GM12878 (cell line): ENCODE data around the gene MEAK7.
A peak's percentile ranks its signal among the peaks of the same experiment; 100 is the strongest.

ENCODE experiments used
- CBFB ChIP-seq: IDR thresholded peaks from 2 replicates; pipeline ENCODE4 v1.6.1; 2016; ENCODE audit warnings: antibody characterized with exemption, low read depth
- CEBPB ChIP-seq, 2 experiments: fragments of 150-350 bp in 1 of 2; IDR thresholded peaks; 2 replicates each; pipeline ENCODE4 v1.6.1; 2012 to 2014; ENCODE audit warnings: low read depth in 2 of 2, low read length in 2 of 2, borderline replicate concordance in 1 of 2, inconsistent platforms in 1 of 2
- CTCF ChIP-seq, 3 experiments: IDR thresholded peaks in 2 of 3; conservative IDR thresholded peaks in 1 of 3; 2 replicates each; pipeline ENCODE4 v1.5.1; 2011; ENCODE audit warnings: low read depth in 3 of 3, low read length in 3 of 3, mild to moderate bottlenecking in 3 of 3, control low read depth in 2 of 3, moderate library complexity in 2 of 3, inconsistent platforms in 1 of 3, mixed read lengths in 1 of 3; ENCODE audit not compliant: control insufficient read depth in 2 of 3, insufficient read depth in 1 of 3; ENCODE audit errors: extremely low read depth in 1 of 3
- EP300 ChIP-seq, 2 experiments: fragments of 150-350 bp in 1 of 2; IDR thresholded peaks; 2 replicates each; pipeline ENCODE4 v1.6.1; 2011 to 2012; ENCODE audit warnings: low read depth in 2 of 2, low read length in 2 of 2, borderline replicate concordance in 1 of 2, improper control_type of control experiment in 1 of 2, inconsistent platforms in 1 of 2; ENCODE audit not compliant: control insufficient read depth in 1 of 2
- HCFC1 ChIP-seq: fragments of 150-350 bp; IDR thresholded peaks from 2 replicates; pipeline ENCODE4 v1.6.1; 2014; ENCODE audit warnings: low read length
- MAX ChIP-seq: IDR thresholded peaks from 2 replicates; pipeline ENCODE4 v1.6.1; 2012; ENCODE audit warnings: low read depth, low read length, improper control_type of control experiment
- NR2C2 ChIP-seq: IDR thresholded peaks from 2 replicates; pipeline ENCODE4 v1.6.1; 2011; ENCODE audit warnings: borderline replicate concordance, low read depth; ENCODE audit not compliant: control insufficient read depth, insufficient read length
- POLR2AphosphoS2 ChIP-seq: IDR thresholded peaks from 2 replicates; pipeline ENCODE4 v1.6.1; 2011; ENCODE audit warnings: low read depth, mild to moderate bottlenecking, low read length, improper control_type of control experiment, moderate library complexity
- POLR2AphosphoS5 ChIP-seq: IDR thresholded peaks from 2 replicates; pipeline ENCODE4 v1.6.1; 2011; ENCODE audit warnings: mild to moderate bottlenecking, low read length, inconsistent platforms
- RAD21 ChIP-seq: IDR thresholded peaks from 2 replicates; pipeline ENCODE4 v1.6.1; 2011; ENCODE audit warnings: mild to moderate bottlenecking, low read depth, low read length, moderate library complexity; ENCODE audit not compliant: insufficient read depth
- RCOR1 ChIP-seq: conservative IDR thresholded peaks from 2 replicates; pipeline ENCODE4 v1.6.1; 2012; ENCODE audit warnings: low read depth, low read length, improper control_type of control experiment
- REST ChIP-seq: IDR thresholded peaks from 2 replicates; pipeline ENCODE4 v1.6.1; 2012; ENCODE audit warnings: mild to moderate bottlenecking, low read depth, low read length
- SUZ12 ChIP-seq: fragments of 200-600 bp; sonication (generic); IDR thresholded peaks from one replicate; pipeline ENCODE4 v1.6.1; 2018; ENCODE audit warnings: antibody characterized with exemption, mild to moderate bottlenecking; ENCODE audit not compliant: unreplicated experiment

GRCh38 chr16:84508502-84508901 lies 4.0 kb upstream of the MEAK7 start:
- TF ChIP-seq RAD21: no peak
- no peak for TF ChIP-seq CEBPB (IDR thresholded peaks at IDR 0.05; ENCODE audit: borderline replicate concordance in 1 of 2, low read depth in 2 of 2, low read length in 2 of 2)
- TF ChIP-seq HCFC1: no peak
- no peak for TF ChIP-seq RCOR1
- TF ChIP-seq EP300 (IDR thresholded peaks at IDR 0.05; ENCODE audit: borderline replicate concordance in 1 of 2, control insufficient read depth in 1 of 2, low read depth in 2 of 2, low read length in 2 of 2): 0 out of 4 replicates have a peak, but pooled peaks of 1 of the 2 experiments have one; percentile 7
- no peak for TF ChIP-seq REST
- no peak for TF ChIP-seq CTCF (IDR thresholded peaks at IDR 0.05 in 2 of 3, conservative IDR thresholded peaks at IDR 0.05 in 1 of 3; ENCODE audit: control insufficient read depth in 2 of 3, extremely low read depth in 1 of 3, insufficient read depth in 1 of 3, low read depth in 3 of 3, low read length in 3 of 3)
- TF ChIP-seq SUZ12: no peak
- 0 out of 2 replicates have a peak, but pooled peaks have one; percentile 48 for TF ChIP-seq CBFB
- no peak for TF ChIP-seq POLR2AphosphoS2
- TF ChIP-seq NR2C2: no peak
- no peak for TF ChIP-seq MAX
- TF ChIP-seq POLR2AphosphoS5: no peak
